Measurements from ENCODE around the gene TRABD2B. TPM values are rescaled to one million over a fixed set of nuclear protein-coding genes. Genes with fewer than 3 reads are reported as not detected.

Gene TRABD2B
- total and polyA plus RNA-seq, 2 of the 4 experiments (the other 2 are of a cell fraction): not detected

Other genes starting within 250 kb of the TRABD2B start
- not detected in 2 replicates for gene SLC5A9, start 225.3 kb upstream of the TRABD2B start, total RNA-seq (2012; rRNA removed)
- not detected in 2 replicates for gene SLC5A9, start 225.3 kb upstream of the TRABD2B start, polyA plus RNA-seq (2012; rRNA removed)